GF-D8 (cell line): Measurements from ENCODE around the gene PPAT.

Source experiments
- DNase-seq: peaks from one replicate; lab custom pipeline; 2025; lab: John Stamatoyannopoulos, UW

Gene PPAT

DNA sequence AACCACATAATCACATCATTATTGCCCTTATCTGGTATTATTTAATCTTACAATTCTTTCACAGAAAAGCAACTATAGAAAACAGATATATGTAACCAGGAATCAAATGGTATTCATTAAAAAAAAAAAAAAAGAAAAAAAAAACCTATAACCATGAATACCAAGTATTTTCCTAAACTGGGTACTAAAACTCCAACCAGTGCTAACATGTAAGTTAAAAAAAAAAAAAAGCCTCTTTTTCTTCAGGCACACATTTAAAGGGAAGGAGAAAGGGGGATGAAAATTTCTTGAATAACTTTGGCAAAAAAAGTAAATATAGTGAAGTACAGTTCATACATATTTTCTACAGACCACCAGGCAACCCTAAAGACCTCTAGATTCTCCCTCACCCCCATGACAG lies 2.1 kb downstream of the PPAT start:
- no peak for DNase-seq

- no peak for DNase-seq
These were observed 5.2 kb downstream of the PPAT start for GRCh38 chr4:56430203-56430602.

GRCh38 chr4:56427179-56427578 lies 8.2 kb downstream of the PPAT start:
- DNase-seq: no peak

DNA sequence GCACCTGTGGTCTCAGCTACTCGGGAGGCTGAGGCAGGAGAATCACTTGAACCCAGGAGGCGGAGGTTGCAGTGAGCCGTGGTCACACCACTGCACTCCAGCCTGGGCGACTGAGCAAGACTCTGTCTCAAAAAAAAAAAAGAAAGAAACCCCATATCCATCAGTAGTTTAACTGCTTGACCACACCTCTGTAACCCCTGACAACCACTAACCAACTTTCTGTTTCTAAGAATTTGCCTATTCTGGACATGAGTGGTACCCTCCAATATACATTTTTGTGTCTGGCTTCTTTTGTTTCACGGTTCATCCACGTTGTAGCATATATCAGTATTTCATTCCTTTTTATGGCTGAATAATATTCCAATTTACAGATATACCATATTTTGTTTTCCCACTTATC lies 9.1 kb downstream of the PPAT start:
- no peak for DNase-seq

- no peak for DNase-seq
These were observed 9.9 kb downstream of the PPAT start for GRCh38 chr4:56425518-56425917.

DNA sequence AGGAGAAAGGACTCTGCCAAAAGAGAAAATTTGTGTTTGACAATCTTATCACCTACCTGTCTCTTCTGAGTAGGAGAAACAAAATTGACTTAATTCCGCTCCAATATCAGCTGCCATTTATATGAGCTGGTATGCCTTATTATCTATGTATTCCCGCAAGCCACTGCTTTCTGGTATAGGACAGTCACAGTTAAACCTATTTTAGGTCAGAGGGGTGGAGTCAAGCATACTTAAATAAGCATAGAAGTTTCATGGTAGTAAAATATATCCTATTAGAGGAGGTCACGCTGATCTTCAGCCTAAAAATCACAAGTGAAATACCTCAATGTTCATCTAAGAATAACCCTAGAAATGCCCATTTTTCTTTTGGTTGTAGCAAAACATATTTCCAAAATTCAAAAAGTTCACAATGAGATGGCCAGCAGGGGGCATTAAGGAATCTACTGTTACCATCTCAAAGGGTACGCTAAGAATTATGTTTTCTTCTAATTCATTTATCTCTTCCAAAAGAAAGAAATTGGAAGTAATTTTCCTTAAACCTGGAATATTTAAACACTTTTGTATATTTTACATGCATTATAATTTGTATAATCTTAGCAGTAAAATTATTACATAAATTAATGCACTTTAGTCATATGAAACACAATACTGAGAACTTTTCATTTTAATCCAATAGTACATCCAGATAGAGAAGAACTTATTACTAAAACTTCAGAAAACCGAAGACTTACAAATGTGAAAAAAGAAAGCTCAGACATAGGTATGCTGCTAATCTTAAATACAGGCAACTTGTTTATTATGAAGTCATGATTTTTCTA lies 10.5 kb downstream of the PPAT start:
- DNase-seq: no peak

DNA sequence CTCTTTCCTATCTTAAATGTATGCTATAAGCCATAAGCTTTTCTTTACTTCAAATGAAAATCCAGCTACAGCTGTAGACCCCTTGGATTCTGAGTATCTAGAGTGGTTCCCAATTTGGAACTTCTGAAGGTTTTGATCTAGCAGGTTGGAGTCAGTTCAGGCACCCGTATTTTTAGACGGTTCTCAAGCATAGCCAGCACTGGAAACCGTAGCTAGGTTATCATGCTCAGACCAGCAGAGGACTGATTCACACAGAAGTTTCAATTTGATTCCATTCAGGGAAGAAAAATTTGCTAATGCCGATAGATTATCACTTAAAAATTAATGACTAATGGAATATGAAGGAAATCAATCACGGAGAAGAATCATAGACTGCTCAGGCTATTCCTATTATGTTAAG lies 11.2 kb downstream of the PPAT start:
- no peak for DNase-seq

DNA sequence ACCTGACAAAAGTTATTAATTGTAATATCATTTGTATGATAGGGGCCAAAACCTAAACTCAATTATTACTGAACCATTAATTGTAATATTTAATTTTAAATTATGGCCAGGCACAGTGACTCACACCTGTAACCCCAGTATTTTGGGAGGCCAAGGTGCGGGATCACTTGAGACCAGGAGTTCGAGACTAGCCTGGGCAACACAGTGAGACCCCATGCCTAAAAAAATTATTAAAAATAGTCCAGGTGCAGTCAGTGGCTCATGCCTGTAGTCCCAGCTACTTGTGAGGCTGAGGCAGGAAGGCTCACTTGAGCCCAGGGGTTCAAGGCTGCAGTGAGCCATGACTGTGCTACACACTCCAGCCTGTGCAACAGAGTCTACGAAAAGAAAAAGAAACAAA lies 18.0 kb downstream of the PPAT start:
- DNase-seq: no peak

DNA sequence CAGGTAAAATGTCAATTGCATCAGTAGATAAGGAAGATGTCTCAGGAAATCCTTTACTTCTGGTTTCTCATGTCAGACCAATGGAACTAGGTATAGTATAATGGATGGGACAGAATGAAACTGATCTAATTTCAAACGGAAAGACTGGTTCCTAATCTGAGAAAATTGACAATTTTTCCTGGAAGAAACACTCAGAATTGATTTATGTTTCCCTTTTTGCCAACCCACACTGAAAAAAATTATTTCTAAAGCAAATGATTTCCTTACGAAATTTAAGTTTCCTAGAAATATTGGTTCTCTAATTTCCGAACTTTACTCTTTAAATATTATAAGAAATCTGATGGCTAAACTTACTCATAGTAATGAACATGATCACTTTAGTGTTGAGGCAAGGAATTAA lies 19.1 kb downstream of the PPAT start:
- no peak for DNase-seq

- no peak for DNase-seq
These were observed 21.2 kb downstream of the PPAT start for GRCh38 chr4:56414135-56414670.

DNA sequence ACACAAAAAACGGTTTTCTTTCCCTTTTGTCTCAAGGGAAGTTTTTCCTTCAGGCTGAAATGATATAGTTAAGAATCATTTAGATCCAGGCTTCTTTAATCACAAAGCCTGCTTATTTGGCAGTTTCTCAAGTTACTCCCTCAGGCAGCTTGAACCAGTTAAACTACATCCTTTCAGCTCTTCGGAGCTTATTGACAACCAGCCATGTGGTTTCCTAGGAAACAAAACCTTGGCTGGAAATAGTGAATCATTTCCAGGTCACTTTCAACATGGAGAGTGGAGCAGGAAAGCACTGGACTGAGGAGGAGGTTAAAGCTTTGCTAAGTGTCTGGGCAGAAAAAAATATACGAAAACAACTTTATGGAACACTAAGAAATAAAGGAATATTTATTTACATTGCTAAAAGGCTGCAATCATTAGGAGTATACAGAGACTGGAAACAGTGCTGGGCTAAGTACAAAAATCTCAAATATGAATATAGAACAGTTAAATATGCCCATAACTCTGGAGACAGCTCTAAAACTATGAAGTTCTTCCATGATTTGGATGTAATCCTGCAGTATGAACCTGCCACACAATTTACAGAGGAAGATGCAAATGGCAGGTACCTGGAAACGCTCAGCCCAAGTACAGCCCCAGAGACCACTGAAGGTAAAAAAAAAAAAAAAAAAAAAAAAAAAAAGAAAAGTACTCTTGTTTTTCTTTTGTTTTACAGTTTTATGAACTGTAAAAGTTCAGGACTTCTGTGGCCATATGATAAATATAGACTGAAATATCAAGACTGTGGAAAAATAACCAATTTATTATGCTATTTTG lies 25.0 kb downstream of the PPAT start:
- peak; percentile 27 for DNase-seq

- no peak for DNase-seq
These were observed 25.8 kb downstream of the PPAT start for GRCh38 chr4:56409511-56410090.

DNA sequence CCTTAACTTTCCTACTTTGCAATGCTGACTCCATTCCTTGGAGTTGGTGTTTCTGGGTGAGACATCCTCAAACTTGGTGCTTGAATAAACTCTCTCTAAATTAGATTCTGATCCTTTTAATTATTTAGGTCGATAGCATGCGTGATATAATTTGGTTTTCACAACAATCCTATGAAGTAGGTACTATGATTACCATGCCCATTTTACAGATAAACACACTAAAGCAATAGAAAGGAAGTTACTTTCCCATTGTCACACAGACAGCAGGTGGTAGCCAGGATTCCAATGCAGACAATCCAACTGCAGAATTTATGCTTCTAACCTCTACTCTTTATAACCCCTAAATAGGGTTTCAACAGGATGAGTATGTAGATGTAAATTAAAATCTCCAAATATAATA lies 26.4 kb downstream of the PPAT start:
- DNase-seq: no peak

- no peak for DNase-seq
These were observed 29.3 kb downstream of the PPAT start for GRCh38 chr4:56406151-56406550.

DNA sequence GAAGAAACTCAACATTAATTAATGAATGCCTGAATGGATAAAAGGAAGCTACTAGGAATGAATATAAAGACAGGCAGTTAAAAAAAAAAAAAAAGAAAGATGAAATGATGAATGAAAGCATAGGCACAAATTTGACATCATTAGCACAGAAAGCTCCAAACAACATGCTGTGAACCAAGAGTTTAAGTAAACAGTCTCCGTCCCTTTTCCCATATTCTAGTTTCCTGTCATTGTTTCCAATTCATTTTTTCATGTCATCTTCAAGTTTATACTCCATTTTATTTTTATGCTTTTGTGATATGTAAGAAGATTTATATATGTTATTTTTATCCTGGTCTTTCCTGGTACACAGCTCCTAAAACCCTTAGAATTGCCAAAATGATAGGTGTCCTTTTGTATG lies 30.4 kb downstream of the PPAT start:
- no peak for DNase-seq

- DNase-seq: no peak
These were observed 34.9 kb downstream of the PPAT start for GRCh38 chr4:56400560-56400959.

GRCh38 chr4:56391270-56391669 lies 44.1 kb downstream of the PPAT start:
- no peak for DNase-seq

DNA sequence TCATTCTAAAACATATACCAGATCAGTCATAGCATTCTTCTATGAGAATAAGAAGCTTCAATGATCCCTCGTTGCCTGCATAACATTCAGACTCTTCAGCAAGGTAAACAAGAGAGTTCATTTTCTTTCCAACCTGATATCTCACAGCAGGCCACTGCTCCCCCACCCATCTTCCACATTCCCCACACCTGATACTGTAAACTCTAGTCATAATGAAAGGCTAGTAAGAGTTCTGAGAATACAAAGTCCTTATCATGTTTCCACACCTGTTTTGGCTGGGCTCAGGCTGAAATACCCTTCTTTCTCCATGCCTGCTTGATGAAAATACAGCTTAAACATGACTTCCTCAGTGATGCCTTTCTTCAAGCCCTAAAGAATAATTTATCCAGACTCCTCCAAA lies 45.9 kb downstream of the PPAT start:
- no peak for DNase-seq

DNA sequence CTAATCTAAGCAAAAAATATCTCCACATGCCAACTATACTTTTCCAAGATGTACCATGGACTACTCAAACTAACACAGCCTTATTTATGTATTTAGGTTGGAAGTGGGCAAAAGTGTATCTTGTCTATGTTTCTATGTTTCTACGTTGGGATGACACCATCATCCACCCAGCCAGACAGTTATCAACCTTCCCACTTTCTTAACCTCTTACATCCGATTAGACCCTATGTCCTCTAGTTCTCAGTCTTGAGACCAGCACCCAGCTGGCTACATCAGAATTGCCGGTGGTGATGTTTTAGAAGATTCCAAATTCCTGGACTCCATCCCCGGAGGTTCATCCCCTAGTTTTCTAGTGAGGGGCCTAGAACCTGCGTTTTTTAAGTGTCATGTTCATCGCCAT lies 47.1 kb downstream of the PPAT start:
- no peak for DNase-seq

GRCh38 chr4:56387023-56388001 lies 48.1 kb downstream of the PPAT start, which contains the start of gene AASDH:
AASDH (minus strand) TSS chr4:56387491; CDS start chr4:56384299, 3,192 bp downstream.
- peak; percentile 88 for DNase-seq

- no peak for DNase-seq
These were observed 49.3 kb downstream of the PPAT start for GRCh38 chr4:56386091-56386490.
